SH-SY5Y (cell line): ENCODE measurements around the gene SHC4.

Source experiments
- GATA2 ChIP-seq: IDR thresholded peaks from 2 replicates; pipeline ENCODE4 v1.6.1; 2011; ENCODE audit warnings: mild to moderate bottlenecking, low read depth, low read length
- GATA3 ChIP-seq: IDR thresholded peaks from 2 replicates; pipeline ENCODE4 v1.6.1; 2011; ENCODE audit warnings: low read depth, mild to moderate bottlenecking, low read length, moderate library complexity

GRCh38 chr15:48936666-48937065 lies 27.1 kb downstream of the SHC4 start:
- TF ChIP-seq GATA2 (no peak), GATA3 (no peak)
